ENCODE data around the gene NOB1.

The NOB1 gene

DNA sequence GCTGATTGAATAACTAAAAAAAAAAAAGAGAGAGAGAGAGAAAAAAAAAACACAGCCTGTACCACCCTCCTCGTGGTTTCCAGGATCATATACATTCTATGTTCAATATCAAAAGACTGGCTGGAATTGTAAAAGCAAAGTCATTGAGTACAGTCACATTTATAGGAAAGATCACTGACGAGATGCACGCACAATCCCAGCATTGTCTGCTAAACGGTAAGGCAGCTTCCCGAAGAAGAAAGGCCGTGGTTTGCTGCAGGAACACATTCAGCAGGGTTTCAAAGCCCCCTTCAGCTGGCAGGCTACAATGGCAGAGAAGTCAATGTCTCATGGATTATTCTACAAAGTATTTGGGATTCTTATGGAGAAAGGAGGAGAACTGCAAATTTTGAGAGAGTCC, 37.7 kb downstream of the NOB1 start:
- Histone ChIP-seq H3K36me3 (ENCODE audit: control insufficient read depth, insufficient read depth, low read length, severe bottlenecking) (peaks cover 49% of the 10 kb centered on the region), H3K4me1 (ENCODE audit: control insufficient read depth, insufficient read depth, low read length) (peaks cover 5% of the 10 kb centered on the region), H3K4me3 (ENCODE audit: low read length) (no peak overlapping the region), H3K9me3 (ENCODE audit: control insufficient read depth, low read length) (no peaks in the 10 kb centered on the region), H3K9ac (ENCODE audit: low read length) (no peak overlapping the region), H3K27me3 (replicated peaks; ENCODE audit: control insufficient read depth, insufficient read depth, low read length) (no peaks in the 10 kb centered on the region)
- DNase-seq (ENCODE audit: low read depth), result no peak

DNA sequence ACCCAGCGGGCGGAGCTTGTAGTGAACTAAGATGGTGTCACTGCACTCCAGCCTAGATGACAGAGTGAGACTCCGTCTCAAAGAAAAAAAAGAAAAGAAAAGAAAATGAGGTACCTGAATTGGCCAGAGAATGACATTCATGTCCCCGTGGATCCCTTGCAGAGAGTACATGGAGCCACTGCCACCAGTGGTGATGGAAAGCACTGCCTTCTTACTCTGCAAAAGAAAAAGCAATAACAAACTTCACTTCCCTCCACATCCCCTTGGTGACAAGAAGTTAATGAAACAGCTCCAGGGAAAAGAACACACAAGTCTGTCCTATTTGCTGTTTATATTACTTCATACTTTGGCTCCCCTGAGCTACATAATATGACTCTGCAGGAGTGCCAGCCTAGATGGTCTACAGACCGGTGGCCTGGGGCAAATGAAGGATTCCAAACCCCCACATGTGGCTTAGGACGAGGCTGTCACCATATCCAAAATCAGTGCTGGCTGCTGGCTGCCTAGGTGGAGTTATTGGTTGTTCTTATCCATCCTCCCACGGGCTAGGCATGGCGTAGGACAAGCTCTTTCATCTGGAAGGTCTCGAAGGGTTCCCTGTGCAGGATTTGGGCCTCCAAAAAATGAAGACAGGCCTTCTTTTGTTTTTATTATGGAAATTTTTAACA, 41.7 kb downstream of the NOB1 start:
- H3K9ac ChIP-seq (ENCODE audit: low read length), result no peak overlapping the region
- no peaks in the 10 kb centered on the region for H3K27me3 ChIP-seq (replicated peaks; ENCODE audit: control insufficient read depth, insufficient read depth, low read length)
- peaks cover 62% of the 10 kb centered on the region for H3K36me3 ChIP-seq (ENCODE audit: control insufficient read depth, insufficient read depth, low read length, severe bottlenecking)
- H3K4me3 ChIP-seq (ENCODE audit: low read length), result no peak overlapping the region
- H3K9me3 ChIP-seq (ENCODE audit: control insufficient read depth, low read length), result no peaks in the 10 kb centered on the region
- H3K4me1 ChIP-seq (ENCODE audit: control insufficient read depth, insufficient read depth, low read length), result peaks cover 10% of the 10 kb centered on the region
- DNase-seq (ENCODE audit: low read depth), result no peak

DNA sequence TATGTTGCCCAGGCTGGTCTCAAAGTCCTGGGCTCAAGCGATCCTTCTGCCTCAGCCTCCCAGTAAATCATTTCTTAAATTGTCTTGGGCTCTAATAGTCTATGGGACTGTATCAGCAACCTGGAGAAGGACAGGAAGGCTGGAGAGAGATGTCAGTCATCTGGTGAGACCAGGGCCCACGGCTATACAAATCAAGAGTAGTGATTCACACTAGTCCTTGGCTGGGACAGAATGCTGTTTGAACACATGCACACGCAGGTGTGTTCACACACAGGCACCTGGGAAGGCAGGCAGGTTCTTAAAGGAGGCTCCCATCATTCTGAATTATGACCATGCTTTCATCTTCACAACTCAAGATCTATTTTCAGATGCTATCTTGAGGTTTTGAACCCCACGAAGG, 42.4 kb downstream of the NOB1 start:
- H3K4me3 ChIP-seq (ENCODE audit: low read length), result no peak overlapping the region
- DNase-seq (ENCODE audit: low read depth), result no peak
- no peaks in the 10 kb centered on the region for H3K27me3 ChIP-seq (replicated peaks; ENCODE audit: control insufficient read depth, insufficient read depth, low read length)
- H3K9ac ChIP-seq (ENCODE audit: low read length), result no peak overlapping the region
- H3K9me3 ChIP-seq (ENCODE audit: control insufficient read depth, low read length), result no peaks in the 10 kb centered on the region
- peaks cover 10% of the 10 kb centered on the region for H3K4me1 ChIP-seq (ENCODE audit: control insufficient read depth, insufficient read depth, low read length)
- peaks cover 62% of the 10 kb centered on the region for H3K36me3 ChIP-seq (ENCODE audit: control insufficient read depth, insufficient read depth, low read length, severe bottlenecking)

DNA sequence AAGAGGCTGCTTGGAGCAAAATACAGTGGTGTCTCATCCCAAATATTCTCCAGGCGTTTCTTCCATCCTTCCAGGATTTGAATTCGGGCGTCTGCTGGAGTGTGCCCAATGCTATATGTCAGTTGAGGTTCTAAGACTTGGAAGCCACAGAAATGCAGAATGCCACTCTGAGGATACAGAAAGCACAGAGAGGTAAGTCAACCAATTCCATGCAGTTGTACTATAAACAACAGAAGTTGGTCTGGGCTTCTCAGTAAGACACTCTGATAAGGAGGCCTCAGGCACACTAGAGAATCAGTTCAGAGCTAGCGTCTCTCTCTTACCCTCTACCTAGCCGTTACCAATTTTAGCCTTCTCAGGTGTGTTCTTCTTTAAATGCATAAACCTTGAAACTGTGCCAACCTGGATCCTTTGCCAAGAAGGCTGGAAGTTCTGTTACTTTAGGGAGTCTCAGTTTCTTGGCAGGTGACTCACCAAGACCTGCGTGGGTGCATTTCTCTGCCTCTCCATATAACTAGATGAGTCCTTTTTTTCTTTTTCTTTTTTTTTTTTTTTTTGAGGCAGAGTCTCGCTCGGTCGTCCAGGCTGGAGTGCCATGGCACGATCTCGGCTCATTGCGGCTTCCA, 43.5 kb downstream of the NOB1 start:
- Histone ChIP-seq H3K36me3 (ENCODE audit: control insufficient read depth, insufficient read depth, low read length, severe bottlenecking) (peaks cover 52% of the 10 kb centered on the region), H3K27me3 (replicated peaks; ENCODE audit: control insufficient read depth, insufficient read depth, low read length) (no peaks in the 10 kb centered on the region), H3K4me1 (ENCODE audit: control insufficient read depth, insufficient read depth, low read length) (peaks cover 15% of the 10 kb centered on the region), H3K9me3 (ENCODE audit: control insufficient read depth, low read length) (no peaks in the 10 kb centered on the region), H3K9ac (ENCODE audit: low read length) (no peak overlapping the region), H3K4me3 (ENCODE audit: low read length) (no peak overlapping the region)
- DNase-seq (ENCODE audit: low read depth), result peak; percentile 26

DNA sequence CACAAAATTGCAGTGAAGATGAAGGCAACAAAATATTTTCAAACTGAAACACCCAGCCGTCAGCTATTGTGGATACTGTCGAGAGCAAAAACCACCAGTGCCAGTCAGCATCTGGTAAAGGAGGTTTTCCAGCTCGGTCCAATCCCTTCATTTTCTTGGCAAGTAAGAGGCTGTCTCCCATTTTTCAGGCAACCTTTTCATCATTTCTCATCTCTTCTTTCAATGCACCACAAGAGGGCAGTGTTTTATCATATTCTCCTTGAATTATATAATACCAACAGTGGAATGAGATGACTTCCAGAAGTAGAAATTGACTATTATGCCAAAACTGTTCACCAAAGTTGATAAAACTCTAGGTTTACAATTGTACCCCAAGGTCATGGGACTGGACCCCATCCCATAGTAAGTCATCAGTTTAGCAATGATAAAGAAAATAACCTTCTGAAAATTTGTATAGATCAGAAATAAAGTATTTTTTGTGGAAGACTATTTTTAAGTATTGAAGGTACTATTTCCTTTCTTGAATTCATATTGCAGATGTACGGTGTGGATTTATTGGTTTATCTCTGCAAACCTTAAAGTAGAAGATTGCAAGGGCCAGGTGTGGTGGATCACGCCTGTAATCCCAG, 45.2 kb downstream of the NOB1 start:
- Histone ChIP-seq H3K9me3 (ENCODE audit: control insufficient read depth, low read length) (no peaks in the 10 kb centered on the region), H3K4me1 (ENCODE audit: control insufficient read depth, insufficient read depth, low read length) (peaks cover 13% of the 10 kb centered on the region), H3K4me3 (ENCODE audit: low read length) (no peak overlapping the region), H3K36me3 (ENCODE audit: control insufficient read depth, insufficient read depth, low read length, severe bottlenecking) (peaks cover 40% of the 10 kb centered on the region), H3K27me3 (replicated peaks; ENCODE audit: control insufficient read depth, insufficient read depth, low read length) (no peaks in the 10 kb centered on the region), H3K9ac (ENCODE audit: low read length) (no peak overlapping the region)
- peak; percentile 87 for DNase-seq (ENCODE audit: low read depth)

DNA sequence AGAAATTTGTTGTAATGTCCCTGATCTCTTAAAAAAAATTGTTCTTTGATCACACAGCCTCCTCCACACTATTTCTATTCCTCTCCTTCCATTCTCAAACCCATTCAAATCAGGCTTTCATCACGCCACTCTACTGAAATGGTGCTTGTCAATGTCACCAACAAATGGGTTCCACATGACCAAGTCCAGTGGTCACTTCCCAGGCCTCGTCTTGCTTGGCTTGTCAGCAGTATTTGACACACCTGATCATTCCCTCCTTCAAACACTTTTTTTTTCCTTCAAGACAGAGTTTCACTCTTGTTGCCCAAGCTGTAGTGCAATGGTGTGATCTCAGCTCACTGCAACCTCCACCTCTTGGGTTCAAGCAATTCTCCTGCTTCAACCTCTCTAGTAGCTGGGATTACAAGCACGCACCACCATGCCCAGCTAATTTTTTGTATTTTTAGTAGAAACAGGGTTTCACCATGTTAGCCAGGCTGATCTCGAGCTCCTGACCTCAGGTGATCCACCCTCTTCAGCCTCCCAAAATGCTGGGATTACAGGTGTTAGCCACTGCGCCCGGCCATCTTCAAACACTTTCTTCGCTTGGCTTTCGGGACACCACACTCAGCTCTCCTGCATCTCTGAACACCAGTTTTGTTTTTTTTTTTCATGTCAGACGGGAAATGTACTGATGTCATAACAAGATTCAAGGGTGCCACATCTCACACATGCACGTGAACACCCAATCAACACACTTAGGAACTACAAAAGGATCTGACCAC, 46.6 kb downstream of the NOB1 start:
- no peak for DNase-seq (ENCODE audit: low read depth)
- Histone ChIP-seq H3K36me3 (ENCODE audit: control insufficient read depth, insufficient read depth, low read length, severe bottlenecking) (peaks cover 48% of the 10 kb centered on the region), H3K9me3 (ENCODE audit: control insufficient read depth, low read length) (no peaks in the 10 kb centered on the region), H3K4me1 (ENCODE audit: control insufficient read depth, insufficient read depth, low read length) (peaks cover 18% of the 10 kb centered on the region), H3K27me3 (replicated peaks; ENCODE audit: control insufficient read depth, insufficient read depth, low read length) (no peaks in the 10 kb centered on the region), H3K4me3 (ENCODE audit: low read length) (no peak overlapping the region), H3K9ac (ENCODE audit: low read length) (no peak overlapping the region)

DNA sequence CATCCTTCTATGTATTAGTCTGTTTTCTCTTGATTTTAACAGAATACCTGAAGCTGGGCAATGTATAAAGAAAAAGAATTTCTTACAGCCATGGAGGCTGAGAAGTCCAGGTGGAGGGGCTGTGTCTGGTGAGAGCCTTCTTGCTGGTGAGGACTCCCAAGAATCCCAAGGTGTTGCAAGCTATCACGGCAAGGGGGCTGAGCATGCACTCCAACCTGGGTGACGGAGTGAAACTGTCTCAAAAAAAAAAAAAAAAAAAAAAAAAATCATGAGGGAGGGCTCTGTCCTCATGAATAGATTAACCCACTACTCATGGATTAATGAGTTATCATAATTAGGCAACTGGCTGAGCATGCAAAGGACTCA, 47.8 kb downstream of the NOB1 start:
- no peak overlapping the region for H3K4me3 ChIP-seq (ENCODE audit: low read length)
- peaks cover 37% of the 10 kb centered on the region for H3K36me3 ChIP-seq (ENCODE audit: control insufficient read depth, insufficient read depth, low read length, severe bottlenecking)
- H3K27me3 ChIP-seq (replicated peaks; ENCODE audit: control insufficient read depth, insufficient read depth, low read length), result no peaks in the 10 kb centered on the region
- H3K9ac ChIP-seq (ENCODE audit: low read length), result no peak overlapping the region
- H3K4me1 ChIP-seq (ENCODE audit: control insufficient read depth, insufficient read depth, low read length), result peaks cover 18% of the 10 kb centered on the region
- H3K9me3 ChIP-seq (ENCODE audit: control insufficient read depth, low read length), result no peaks in the 10 kb centered on the region
- DNase-seq (ENCODE audit: low read depth), result no peak

DNA sequence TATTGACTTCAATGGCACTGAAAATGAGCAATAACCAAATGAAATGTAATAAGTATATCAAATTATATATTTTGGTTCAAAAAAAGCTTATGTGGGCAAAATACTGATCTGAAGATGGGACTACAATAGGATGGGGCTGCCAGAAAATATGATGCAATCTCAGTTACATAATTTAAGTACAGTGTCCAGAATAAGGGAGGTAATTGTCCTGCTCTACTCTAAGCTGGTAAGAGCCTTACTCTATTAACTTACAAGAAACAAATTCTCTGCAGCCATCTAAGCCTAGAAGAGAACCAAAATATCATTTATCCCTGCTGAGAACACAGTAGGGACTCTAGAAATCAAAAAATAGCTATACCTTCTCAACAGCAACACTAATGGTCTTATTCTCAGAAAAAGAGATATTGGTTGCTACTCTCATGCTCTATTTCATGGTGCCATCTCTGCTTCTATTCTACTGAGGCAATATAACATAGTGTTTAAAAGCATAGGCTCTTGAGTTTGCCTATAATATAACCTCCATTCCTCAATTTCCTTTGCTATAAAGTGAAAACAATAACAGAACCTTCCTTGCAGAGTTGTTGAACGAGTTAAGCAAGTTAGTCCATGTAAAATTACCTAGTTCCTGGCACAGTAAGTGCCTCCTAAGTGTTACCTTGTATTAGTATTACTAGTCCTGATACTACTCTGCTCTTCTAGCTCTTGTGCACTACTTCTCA, 48.3 kb downstream of the NOB1 start:
- Histone ChIP-seq H3K4me3 (ENCODE audit: low read length) (no peak overlapping the region), H3K9ac (ENCODE audit: low read length) (no peak overlapping the region), H3K4me1 (ENCODE audit: control insufficient read depth, insufficient read depth, low read length) (peaks cover 17% of the 10 kb centered on the region), H3K27me3 (replicated peaks; ENCODE audit: control insufficient read depth, insufficient read depth, low read length) (no peaks in the 10 kb centered on the region), H3K36me3 (ENCODE audit: control insufficient read depth, insufficient read depth, low read length, severe bottlenecking) (peaks cover 35% of the 10 kb centered on the region), H3K9me3 (ENCODE audit: control insufficient read depth, low read length) (no peaks in the 10 kb centered on the region)
- DNase-seq (ENCODE audit: low read depth), result peak; percentile 50

DNA sequence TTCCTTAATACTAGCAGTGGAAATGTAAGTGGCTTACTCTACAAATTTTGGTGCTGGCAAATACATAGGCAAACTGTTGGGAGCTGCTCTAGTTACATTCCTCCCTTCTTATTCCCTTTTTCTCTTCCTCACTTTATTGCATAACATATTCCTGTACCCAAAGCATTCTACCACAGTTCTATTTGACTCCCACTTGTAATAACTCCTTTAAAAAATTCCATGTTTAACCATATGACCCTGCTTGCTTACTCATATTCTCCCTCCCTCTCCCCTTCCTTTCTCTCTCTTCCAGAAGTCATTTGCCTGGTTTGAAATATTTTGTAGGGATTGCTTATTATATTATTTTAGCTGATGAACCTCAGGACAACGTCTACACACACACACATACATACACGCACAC, 51.1 kb downstream of the NOB1 start:
- H3K36me3 ChIP-seq (ENCODE audit: control insufficient read depth, insufficient read depth, low read length, severe bottlenecking), result peaks cover 41% of the 10 kb centered on the region

DNA sequence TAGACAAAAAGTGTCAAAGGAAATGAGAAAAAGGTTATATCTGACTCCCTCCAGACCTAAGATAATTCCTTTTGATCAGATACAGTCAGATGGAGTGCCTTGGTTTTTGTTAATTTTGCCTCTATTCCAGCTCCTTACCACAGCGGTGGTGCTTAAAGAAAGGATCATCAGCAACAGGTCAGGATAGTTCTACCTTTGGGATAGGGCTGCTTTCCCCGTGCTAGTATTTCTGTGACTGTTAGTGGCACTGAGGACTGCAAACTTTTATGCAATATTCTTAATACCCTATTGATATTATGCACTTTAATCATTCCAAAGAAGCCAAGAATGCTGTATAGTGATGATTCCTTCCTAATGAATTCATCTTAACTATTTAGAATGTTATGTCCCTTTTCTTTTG, 52.9 kb downstream of the NOB1 start:
- Histone ChIP-seq H3K9me3 (ENCODE audit: control insufficient read depth, low read length) (no peaks in the 10 kb centered on the region), H3K4me3 (ENCODE audit: low read length) (no peak overlapping the region), H3K27me3 (replicated peaks; ENCODE audit: control insufficient read depth, insufficient read depth, low read length) (no peaks in the 10 kb centered on the region), H3K4me1 (ENCODE audit: control insufficient read depth, insufficient read depth, low read length) (peaks cover 13% of the 10 kb centered on the region), H3K36me3 (ENCODE audit: control insufficient read depth, insufficient read depth, low read length, severe bottlenecking) (peaks cover 43% of the 10 kb centered on the region), H3K9ac (ENCODE audit: low read length) (no peak overlapping the region)
- no peak for DNase-seq (ENCODE audit: low read depth)

More for the DNA sequence above, 51.1 kb downstream of the NOB1 start:
- Histone ChIP-seq H3K27me3 (replicated peaks; ENCODE audit: control insufficient read depth, insufficient read depth, low read length) (no peaks in the 10 kb centered on the region), H3K4me1 (ENCODE audit: control insufficient read depth, insufficient read depth, low read length) (peaks cover 13% of the 10 kb centered on the region), H3K9me3 (ENCODE audit: control insufficient read depth, low read length) (no peaks in the 10 kb centered on the region), H3K9ac (ENCODE audit: low read length) (no peak overlapping the region), H3K4me3 (ENCODE audit: low read length) (no peak overlapping the region)
- peak; percentile 46 for DNase-seq (ENCODE audit: low read depth)

DNA sequence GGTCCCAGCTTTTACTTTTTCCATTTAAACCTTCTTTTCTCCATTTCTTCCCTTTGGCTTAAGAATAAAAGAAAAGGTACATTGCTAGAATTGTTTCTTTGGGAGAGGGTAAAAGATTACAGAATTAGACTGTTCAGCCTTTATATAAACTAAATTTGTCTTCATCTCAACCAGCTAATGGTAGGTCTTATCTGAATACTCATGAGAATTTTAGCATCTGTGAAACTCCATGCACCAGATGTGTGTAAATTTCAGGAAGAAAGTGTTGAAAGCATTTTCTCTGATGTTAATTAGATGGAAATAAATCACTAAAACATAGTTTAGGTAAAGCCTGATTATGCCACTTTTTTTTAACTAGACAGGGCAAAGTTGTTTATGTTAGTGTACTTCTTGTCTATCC, 53.3 kb downstream of the NOB1 start:
- Histone ChIP-seq H3K36me3 (ENCODE audit: control insufficient read depth, insufficient read depth, low read length, severe bottlenecking) (peaks cover 47% of the 10 kb centered on the region), H3K9ac (ENCODE audit: low read length) (no peak overlapping the region), H3K4me3 (ENCODE audit: low read length) (no peak overlapping the region), H3K4me1 (ENCODE audit: control insufficient read depth, insufficient read depth, low read length) (peaks cover 10% of the 10 kb centered on the region), H3K27me3 (replicated peaks; ENCODE audit: control insufficient read depth, insufficient read depth, low read length) (no peaks in the 10 kb centered on the region), H3K9me3 (ENCODE audit: control insufficient read depth, low read length) (no peaks in the 10 kb centered on the region)
- DNase-seq (ENCODE audit: low read depth), result no peak

Data from adipocyte (in vitro differentiated cells).